ENCODE data around the gene FMNL1.
"Not testable (repeated sequence)": the region's sequence is repeated elsewhere in the genome, so short reads cannot be mapped to it uniquely, and the experiment has no call there.

The FMNL1 gene

GRCh38 chr17:45235416-45236281, 14.0 kb downstream of the FMNL1 start:
- DNase-seq, result peak in 1 of 2 experiments; percentile 9

- DNase-seq, result no peak
Measured at GRCh38 chr17:45236282-45236606, 14.6 kb downstream of the FMNL1 start.

GRCh38 chr17:45237686-45238085, 16.0 kb downstream of the FMNL1 start:
- no peak for DNase-seq

- DNase-seq, result no peak
Measured at GRCh38 chr17:45238155-45238774, 16.6 kb downstream of the FMNL1 start.

GRCh38 chr17:45240905-45241327, 19.2 kb downstream of the FMNL1 start:
- no peak for DNase-seq

GRCh38 chr17:45241328-45242028, 19.8 kb downstream of the FMNL1 start:
- peak in 1 of 2 experiments; percentile 37 for DNase-seq

GRCh38 chr17:45242029-45242414, 20.3 kb downstream of the FMNL1 start:
- DNase-seq, result no peak

GRCh38 chr17:45243750-45244149, 22.1 kb downstream of the FMNL1 start:
- peak; percentile 19 to 37 for DNase-seq

GRCh38 chr17:45244725-45245656, 23.3 kb downstream of the FMNL1 start:
- DNase-seq, result no peak

GRCh38 chr17:45246338-45246737, 24.7 kb downstream of the FMNL1 start:
- no peak for DNase-seq

GRCh38 chr17:45246861-45247428, 25.3 kb downstream of the FMNL1 start:
- no peak for DNase-seq

GRCh38 chr17:45247429-45248131, 25.9 kb downstream of the FMNL1 start:
- peak; percentile 87 to 94 for DNase-seq

GRCh38 chr17:45248132-45248957, 26.7 kb downstream of the FMNL1 start:
- DNase-seq, result no peak

GRCh38 chr17:45251931-45252330, 30.2 kb downstream of the FMNL1 start:
- no peak for DNase-seq

GRCh38 chr17:45253237-45253636, 31.6 kb downstream of the FMNL1 start:
- DNase-seq, result not testable (repeated sequence)

GRCh38 chr17:45253879-45254278, 32.2 kb downstream of the FMNL1 start:
- no peak for DNase-seq

- DNase-seq, result no peak
Measured at GRCh38 chr17:45255358-45255757, 33.7 kb downstream of the FMNL1 start.

- no peak for DNase-seq
Measured at GRCh38 chr17:45256114-45256966, 34.7 kb downstream of the FMNL1 start.

- DNase-seq, result no peak
Measured at GRCh38 chr17:45257115-45257514, 35.4 kb downstream of the FMNL1 start.

- DNase-seq, result no peak
Measured at GRCh38 chr17:45258981-45259380, 37.3 kb downstream of the FMNL1 start.
